HG02884 (cell line): ENCODE data around the gene KLHL17.

Experiments
- ATAC-seq: cut with Tn5 transposase; IDR thresholded peaks from one replicate; pipeline ENCODE4 v1.9.1; 2021; ENCODE audit warnings: mild to moderate bottlenecking, moderate library complexity; ENCODE audit not compliant: unreplicated experiment

Gene KLHL17

GRCh38 chr1:947958-948357, 12.4 kb upstream of the KLHL17 start:
- no peak for ATAC-seq

- ATAC-seq: no peak
These were observed 10.1 kb upstream of the KLHL17 start for GRCh38 chr1:950268-950667.

DNA sequence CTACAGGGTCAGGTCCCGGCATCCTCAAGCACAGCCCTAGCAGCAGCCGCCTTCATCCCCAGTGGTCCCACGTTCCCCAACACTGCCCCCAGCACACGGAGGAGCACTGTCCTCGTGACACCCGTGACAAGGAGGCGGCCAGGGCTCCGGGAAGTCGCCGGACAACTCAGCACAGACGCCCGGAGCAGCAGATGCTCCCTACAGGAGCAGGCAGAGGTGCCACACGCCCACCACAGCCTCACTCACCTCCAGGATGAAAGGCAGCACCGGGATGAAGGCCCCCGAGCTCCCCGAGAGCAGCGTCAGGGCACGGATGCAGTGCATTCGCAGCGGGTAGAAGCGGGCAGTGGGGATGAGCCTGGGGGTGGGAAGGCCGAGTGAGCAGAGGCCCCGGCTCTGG, 9.5 kb upstream of the KLHL17 start:
- ATAC-seq: no peak

GRCh38 chr1:951364-951763, 9.0 kb upstream of the KLHL17 start:
- no peak for ATAC-seq

DNA sequence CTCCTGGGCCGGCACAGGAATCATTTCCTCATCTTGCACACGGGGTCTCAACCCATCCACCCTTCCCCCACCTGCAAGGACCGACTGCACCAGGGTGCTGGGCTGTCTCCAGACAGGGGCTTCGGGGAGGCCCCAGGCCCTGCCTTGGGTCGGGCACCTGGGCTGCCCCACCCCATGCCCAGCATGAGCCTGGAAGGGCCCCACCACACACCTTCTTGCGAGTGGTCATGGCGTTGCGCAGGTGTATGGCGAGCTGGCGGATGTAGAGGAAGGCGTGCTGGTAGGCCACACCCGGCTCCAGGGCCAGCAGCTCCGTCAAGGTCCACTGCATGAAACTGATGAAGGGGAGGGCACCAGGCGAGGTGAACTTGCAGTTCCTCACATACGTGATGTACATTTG, 8.2 kb upstream of the KLHL17 start:
- ATAC-seq: no peak

DNA sequence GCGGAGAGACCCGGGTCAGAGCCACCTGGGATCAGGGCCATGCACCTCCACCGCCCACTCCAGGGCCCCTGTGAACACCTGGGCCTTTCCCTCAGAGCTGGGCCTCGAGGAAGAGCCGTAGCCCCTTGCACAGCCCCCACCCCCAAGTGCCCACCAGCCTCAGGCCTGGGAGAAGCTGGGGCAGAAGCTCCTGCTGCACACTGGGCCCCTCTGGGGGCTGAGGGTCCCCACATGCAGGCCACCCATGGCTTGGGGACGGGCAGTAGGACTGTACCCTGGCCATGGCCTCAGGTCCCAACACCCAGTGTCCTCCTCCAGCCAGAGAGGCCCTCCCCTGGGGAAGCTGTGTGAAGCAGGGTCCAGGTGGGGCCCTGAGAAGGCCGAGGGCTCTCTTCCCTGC, 7.8 kb upstream of the KLHL17 start:
- no peak for ATAC-seq

GRCh38 chr1:953524-954320, 6.7 kb upstream of the KLHL17 start:
- ATAC-seq: no peak

DNA sequence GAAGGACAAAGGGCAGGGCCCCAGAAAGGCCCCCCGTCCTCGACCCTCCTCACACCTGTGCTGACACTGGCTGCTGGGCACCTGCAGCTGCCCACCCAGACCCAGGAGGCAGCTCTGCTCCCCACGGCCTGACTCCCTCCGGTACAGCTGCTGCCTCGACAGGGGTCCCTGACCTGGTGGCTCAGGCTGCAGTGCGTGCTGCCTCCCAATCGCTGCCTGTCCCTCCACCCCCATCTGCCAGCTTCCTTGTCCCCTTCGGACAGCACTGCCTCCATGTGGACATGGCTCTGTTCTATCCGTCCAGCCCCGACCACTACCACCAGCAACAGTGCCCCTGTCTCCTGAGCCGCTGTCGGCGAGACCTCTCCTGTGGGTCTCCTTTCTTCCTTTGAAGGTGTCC, 5.5 kb upstream of the KLHL17 start:
- no peak for ATAC-seq

DNA sequence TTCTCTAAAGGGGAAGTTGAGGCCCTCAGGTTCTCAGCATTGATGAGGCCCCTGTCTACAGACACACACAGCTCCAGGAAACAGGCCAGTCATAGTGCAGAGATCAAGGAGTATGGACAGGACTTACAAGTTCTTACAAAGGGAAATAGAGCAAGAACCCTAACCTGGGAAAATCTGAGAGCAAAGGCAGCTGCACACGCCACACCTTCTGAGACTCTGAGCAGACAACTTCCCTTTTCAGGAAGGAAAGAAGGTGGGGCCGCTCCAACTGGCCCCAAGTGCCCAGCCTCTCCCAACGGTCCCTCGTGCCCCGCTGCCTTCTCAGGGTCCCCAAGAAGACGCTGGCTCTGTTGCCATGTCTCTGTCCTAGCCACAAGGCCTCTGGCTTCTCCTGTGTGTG, 4.9 kb upstream of the KLHL17 start:
- no peak for ATAC-seq

GRCh38 chr1:956636-957035, 3.7 kb upstream of the KLHL17 start:
- ATAC-seq: no peak

GRCh38 chr1:958823-959730, 1.3 kb upstream of the KLHL17 start, which contains the start of gene NOC2L:
TSS of gene NOC2L (minus strand) at chr1:959256. CDS start at chr1:959240, 16 bp downstream.
- ATAC-seq: no peak

- ATAC-seq: no peak
These were observed 537 bp upstream of the KLHL17 start for GRCh38 chr1:959731-960362.

GRCh38 chr1:961132-961669, 817 bp downstream of the KLHL17 start:
- no peak for ATAC-seq

DNA sequence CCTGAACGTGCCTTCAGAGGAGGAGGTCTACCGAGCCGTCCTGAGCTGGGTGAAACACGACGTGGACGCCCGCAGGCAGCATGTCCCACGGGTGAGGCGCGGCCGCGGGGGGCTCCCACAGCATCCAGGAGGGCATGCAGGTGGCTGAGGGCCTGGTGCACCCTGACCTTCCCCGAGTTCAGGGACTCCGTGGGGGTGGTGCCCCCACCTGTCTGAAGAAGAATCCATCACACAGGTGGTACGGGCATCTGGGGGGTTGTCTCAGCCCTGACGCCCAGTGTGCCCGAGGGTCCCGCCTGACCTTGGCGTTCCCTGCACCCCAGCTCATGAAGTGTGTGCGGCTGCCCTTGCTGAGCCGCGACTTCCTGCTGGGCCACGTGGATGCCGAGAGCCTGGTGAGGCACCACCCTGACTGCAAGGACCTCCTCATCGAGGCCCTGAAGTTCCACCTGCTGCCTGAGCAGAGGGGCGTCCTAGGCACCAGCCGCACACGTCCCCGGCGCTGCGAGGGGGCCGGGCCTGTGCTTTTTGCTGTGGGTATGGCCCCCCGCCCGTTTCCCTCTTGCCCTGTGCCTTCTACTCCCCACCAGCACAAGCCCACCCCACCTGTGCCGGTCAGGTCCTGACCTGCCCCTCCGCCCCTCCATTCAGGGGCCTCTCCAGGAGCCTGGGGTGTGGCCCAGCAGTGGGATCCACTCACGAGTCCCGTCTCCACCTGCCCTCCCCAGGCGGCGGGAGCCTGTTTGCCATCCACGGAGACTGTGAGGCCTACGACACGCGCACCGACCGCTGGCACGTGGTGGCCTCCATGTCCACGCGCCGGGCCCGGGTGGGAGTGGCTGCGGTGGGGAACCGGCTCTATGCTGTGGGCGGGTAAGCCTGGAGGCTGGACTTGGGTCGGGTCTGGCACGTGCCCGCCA, 2.3 kb downstream of the KLHL17 start:
- ATAC-seq: no peak

DNA sequence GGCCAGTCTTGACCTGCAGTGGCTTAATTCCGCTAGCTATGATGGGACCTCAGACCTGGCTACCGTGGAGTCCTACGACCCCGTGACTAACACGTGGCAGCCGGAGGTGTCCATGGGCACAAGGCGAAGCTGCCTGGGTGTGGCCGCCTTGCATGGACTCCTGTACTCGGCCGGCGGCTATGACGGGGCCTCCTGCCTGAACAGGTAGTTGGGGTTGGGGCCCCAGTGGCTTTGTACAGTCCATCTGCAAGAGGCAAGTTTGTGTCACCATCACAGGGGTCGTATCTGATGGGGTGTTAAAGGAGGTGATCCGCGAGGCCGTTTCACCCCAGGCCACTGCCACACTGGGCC, 2.9 kb downstream of the KLHL17 start:
- no peak for ATAC-seq

DNA sequence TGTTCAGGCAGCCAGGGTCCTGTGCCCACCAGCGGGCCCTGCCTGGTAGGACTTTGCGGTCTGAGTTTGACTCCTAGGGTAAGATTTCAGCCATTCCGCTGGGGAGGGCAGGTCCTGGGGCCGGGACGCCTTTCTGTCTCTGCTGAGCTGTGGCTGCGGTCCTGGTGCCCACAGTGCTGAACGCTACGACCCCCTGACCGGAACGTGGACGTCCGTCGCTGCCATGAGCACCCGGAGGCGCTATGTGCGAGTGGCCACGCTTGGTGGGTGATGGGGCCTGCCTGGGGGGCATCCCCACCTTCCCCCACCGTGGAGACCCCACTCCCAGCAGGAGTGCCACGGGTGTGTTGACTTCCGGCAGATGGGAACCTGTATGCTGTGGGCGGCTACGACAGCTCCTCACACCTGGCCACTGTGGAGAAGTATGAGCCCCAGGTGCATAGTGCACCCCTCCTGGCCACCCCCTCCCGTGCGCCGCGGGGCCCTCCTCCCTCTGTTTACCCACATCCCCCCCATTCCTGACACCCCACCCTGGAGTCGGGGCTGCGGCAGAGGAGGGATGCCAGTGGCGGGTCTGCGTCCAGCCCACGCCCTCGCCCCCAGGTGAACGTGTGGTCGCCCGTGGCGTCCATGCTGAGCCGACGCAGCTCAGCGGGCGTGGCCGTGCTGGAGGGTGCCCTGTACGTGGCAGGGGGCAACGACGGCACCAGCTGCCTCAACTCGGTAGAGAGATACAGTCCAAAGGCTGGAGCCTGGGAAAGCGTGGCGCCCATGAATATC, 3.6 kb downstream of the KLHL17 start:
- no peak for ATAC-seq

DNA sequence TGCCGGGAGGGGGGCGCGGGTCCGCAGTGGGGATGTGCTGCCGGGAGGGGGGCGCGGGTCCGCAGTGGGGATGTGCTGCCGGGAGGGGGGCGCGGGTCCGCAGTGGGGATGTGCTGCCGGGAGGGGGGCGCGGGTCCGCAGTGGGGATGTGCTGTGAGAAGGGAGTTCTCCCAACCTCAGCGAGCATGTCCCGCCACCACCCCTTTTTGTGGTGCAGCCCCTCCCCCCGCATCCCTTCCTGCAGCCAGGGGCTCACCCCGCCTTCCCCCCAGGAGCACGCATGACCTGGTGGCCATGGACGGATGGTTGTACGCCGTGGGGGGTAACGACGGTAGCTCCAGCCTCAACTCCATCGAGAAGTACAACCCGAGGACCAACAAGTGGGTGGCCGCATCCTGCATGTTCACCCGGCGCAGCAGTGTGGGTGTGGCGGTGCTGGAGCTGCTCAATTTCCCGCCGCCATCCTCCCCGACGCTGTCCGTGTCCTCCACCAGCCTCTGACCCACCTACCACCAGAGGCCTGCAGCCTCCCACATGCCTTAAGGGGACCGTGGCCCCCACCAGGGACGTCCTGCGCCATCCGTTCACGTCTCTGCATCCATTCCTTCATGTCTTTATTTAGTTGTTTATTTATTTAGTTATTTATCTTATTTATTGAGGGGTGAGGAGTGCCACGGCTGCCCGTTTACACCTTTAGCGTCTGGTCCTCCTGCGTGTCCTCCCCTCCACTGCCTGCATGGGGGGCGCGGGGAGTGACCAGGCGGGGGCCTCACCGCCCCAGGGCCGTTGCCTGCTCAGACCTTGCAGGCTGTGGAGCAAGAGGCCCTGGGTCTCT, 4.5 kb downstream of the KLHL17 start:
- ATAC-seq: no peak

DNA sequence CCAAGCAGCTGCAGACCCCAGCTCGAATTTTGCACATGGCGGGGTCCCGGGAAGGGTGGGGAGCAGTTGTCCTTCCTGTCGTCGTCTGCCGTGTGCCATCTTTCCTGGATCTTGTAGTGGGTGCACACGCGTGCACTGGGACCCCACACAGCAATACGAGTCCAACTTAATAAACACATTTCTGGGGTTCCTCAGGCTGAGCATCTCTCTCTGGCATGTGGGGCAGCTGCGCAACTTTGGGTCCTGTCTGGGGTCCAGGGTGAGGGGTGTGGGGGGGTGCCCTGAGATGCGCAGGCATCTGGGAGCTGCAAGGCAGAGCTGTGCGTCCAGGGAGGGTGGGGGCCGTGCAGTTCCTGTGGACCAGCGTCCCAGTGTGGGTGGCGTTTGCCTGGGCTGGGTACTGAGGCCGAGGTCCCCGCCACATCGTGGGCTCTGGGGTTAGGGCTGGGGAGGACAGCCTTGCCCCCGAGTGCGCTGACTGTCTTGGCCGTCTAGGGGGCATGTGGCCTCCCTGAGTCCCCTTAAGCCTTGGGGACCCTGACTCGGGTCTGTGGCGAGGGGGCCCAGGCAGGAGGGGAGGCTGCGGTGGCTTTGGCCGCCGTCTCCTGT, 5.2 kb downstream of the KLHL17 start:
- ATAC-seq: no peak
